ENCODE measurements around the gene RABGAP1L.

DNA sequence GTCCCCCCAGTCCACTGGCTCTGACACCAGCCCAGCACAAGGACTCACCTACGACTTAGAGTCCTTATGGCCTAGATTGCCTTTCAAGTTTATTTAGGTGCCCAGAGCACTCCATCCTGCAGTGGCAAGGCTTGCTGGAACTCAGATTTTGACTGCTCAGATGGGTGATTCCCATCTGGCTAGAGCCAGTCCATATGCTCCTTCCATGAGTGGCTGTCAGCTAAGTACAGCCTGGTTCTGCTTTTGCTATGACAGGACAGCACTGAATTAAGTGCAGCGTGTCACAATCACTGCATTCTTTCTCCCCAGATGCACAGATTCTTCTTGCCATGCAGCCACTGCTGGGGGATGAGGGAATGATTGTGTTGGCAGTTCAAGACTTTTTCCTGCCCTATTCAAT is 332.3 kb downstream of the RABGAP1L start:
- TF ChIP-seq, protein P1, sequence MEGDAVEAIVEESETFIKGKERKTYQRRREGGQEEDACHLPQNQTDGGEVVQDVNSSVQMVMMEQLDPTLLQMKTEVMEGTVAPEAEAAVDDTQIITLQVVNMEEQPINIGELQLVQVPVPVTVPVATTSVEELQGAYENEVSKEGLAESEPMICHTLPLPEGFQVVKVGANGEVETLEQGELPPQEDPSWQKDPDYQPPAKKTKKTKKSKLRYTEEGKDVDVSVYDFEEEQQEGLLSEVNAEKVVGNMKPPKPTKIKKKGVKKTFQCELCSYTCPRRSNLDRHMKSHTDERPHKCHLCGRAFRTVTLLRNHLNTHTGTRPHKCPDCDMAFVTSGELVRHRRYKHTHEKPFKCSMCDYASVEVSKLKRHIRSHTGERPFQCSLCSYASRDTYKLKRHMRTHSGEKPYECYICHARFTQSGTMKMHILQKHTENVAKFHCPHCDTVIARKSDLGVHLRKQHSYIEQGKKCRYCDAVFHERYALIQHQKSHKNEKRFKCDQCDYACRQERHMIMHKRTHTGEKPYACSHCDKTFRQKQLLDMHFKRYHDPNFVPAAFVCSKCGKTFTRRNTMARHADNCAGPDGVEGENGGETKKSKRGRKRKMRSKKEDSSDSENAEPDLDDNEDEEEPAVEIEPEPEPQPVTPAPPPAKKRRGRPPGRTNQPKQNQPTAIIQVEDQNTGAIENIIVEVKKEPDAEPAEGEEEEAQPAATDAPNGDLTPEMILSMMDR (IDR thresholded peaks at IDR 0.05) = no peak
- no peak for TF ChIP-seq EZH2 (IDR thresholded peaks at IDR 0.05)
